Sigmoid colon (tissue), 7 donors: ENCODE data around the gene APOL2. TPM values are rescaled to one million over a fixed set of nuclear protein-coding genes. Genes with fewer than 3 reads are reported as not detected.

Experiments used
- polyA plus RNA-seq, 3 donors: library from polyadenylated mRNA; stranded (reverse); fragments of 200-250 nt; gene quantifications; one replicate each; pipeline ENCODE4 v1.2.3, GENCODE V29; 2013
- small RNA-seq, 3 donors: library from RNA; depleted of rRNA; stranded (forward); fragments of <200 nt; gene quantifications; one replicate each; pipeline ENCODE3, GENCODE V24; 2016
- total RNA-seq, 4 donors: library from RNA; depleted of rRNA; stranded (reverse); fragments of >200 nt; gene quantifications; one replicate each; pipeline ENCODE4 v1.1.0, GENCODE V29; 2016
- donor health status: healthy with polysubstance abuse.
- donor health status: Bipolar disorder and iron deficiency.
- donor health status: healthy.

Gene APOL2
- total and polyA plus RNA-seq, 7 donors: 18.6 to 59.5 (median 29.1) TPM

Small RNAs within 50 kb of the gene (small RNA-seq; reads per million reads assigned to genes)
- 0 to 0.32 (median 0) reads per million in 3 donors for gene MIR6819

Other genes starting within 250 kb of the APOL2 start
- gene RBFOX2, start 210.7 kb downstream of the APOL2 start, total RNA-seq: 100 to 1,000 TPM; 138 to 164 (median 148) TPM
- 10 to 100 TPM; 11.6 to 32.4 (median 15.6) TPM for gene RBFOX2, start 210.7 kb downstream of the APOL2 start, polyA plus RNA-seq
- 10 to 100 TPM; 20.2 to 48.9 (median 31.2) TPM for gene APOL3, start 78.8 kb downstream of the APOL2 start, total RNA-seq
- gene APOL3, start 78.8 kb downstream of the APOL2 start, polyA plus RNA-seq: 10 to 100 TPM in 2 of 3 donors, 1 to 10 TPM in 1; 7.4 to 36.9 (median 22.2) TPM
- 10 to 100 TPM in 1 of 4 donors, 1 to 10 TPM in 3; 1.2 to 14.0 (median 5.4) TPM for gene APOL4, start 37.7 kb downstream of the APOL2 start, total RNA-seq
- gene APOL4, start 37.7 kb downstream of the APOL2 start, polyA plus RNA-seq: 1 to 10 TPM; 3.2 to 9.3 (median 4.8) TPM
- gene APOL1, start 13.6 kb upstream of the APOL2 start, total RNA-seq: 10 to 100 TPM; 15.0 to 36.0 (median 20.3) TPM
- 10 to 100 TPM in 2 of 3 donors, 1 to 10 TPM in 1; 6.6 to 64.0 (median 11.3) TPM for gene APOL1, start 13.6 kb upstream of the APOL2 start, polyA plus RNA-seq
- gene MYH9, start 148.4 kb upstream of the APOL2 start, total RNA-seq: 100 to 1,000 TPM; 147 to 273 (median 184) TPM
- gene MYH9, start 148.4 kb upstream of the APOL2 start, polyA plus RNA-seq: 100 to 1,000 TPM in 1 of 3 donors, 10 to 100 TPM in 2; 63.7 to 307 (median 88.3) TPM
- gene TXN2, start 242.1 kb upstream of the APOL2 start, total RNA-seq: 10 to 100 TPM; 43.2 to 72.2 (median 61.9) TPM
- 100 to 1,000 TPM; 145 to 181 (median 171) TPM for gene TXN2, start 242.1 kb upstream of the APOL2 start, polyA plus RNA-seq